Muscle of back (tissue), 11 donors: Measurements from ENCODE around the gene NECTIN4. TPM values are rescaled to one million over a fixed set of nuclear protein-coding genes. Genes with fewer than 3 reads are reported as not detected.
"Not testable (repeated sequence)": the region's sequence is repeated elsewhere in the genome, so short reads cannot be mapped to it uniquely, and the experiment has no call there.

Experiments
- DNase-seq, 3 donors: peaks; one replicate each; pipeline versions ENCODE4 v3.0.0 to v3.0.0-alpha.2; 2013
- polyA plus RNA-seq, 10 donors: library from polyadenylated mRNA; unstranded; fragments of 120-200 nt; gene quantifications; one replicate each; pipeline ENCODE4 v1.2.1, GENCODE V29; 2013; ENCODE audit not compliant: insufficient read length in 10 of 10

Gene NECTIN4
- polyA plus RNA-seq, 10 donors, result 0.11 to 8.0 (median 0.18) TPM; not detected in 3

DNA sequence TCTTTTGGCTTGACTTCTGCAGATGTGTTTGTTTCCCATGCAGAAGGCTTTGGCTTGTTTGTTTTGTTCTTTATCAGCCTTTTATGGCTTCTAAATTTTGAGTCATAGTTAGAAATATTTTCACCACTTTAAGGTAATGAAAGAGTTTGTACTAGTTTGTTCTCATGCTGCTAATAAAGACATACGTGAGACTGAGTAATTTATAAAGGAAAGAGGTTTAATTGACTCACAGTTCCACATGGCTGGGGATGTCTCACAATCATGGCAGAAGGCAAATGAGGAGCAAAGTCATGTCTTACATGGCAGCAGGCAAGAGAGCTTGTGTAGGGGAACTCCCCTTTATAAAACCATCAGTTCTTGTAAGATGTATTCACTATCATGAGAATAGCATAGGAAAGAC is 62.4 kb downstream of the NECTIN4 start:
- not testable (repeated sequence) for DNase-seq

DNA sequence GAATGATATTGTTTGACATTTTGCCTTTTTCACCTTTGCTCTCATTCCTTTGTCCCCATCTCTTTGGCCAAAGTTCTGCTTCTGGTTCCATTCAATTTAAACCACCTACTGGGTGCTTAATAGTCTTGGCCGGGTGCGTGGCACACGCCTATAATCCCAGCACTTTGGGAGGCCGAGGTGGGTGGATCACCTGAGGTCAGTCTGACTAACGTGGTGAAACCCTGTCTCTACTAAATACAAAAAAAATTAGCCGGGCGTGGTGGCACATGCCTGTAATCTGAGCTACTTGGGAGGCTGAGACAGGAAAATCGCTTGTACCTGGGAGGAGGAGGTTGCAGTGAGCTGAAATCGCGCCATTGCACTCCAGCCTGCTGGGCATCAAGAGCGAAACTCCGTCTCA is 66.9 kb downstream of the NECTIN4 start:
- DNase-seq, result not testable (repeated sequence)

DNA sequence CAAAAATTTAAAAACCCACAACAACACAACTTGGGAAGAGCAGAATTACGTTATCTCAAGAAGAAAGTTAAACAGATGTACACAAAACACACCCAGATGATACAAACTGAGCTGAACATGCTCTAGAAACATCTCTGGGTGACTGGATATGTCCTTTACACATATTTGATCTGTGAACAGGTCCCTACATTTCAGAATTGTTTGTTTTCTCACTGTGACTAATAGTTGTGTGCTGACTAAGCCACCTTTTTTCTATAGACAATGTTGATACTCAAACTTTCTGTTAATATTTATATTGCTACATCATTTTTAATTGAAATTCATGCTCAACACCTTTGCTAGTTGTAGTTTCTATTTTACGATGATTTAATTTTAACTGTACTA is 67.4 kb downstream of the NECTIN4 start:
- DNase-seq, result no peak

DNA sequence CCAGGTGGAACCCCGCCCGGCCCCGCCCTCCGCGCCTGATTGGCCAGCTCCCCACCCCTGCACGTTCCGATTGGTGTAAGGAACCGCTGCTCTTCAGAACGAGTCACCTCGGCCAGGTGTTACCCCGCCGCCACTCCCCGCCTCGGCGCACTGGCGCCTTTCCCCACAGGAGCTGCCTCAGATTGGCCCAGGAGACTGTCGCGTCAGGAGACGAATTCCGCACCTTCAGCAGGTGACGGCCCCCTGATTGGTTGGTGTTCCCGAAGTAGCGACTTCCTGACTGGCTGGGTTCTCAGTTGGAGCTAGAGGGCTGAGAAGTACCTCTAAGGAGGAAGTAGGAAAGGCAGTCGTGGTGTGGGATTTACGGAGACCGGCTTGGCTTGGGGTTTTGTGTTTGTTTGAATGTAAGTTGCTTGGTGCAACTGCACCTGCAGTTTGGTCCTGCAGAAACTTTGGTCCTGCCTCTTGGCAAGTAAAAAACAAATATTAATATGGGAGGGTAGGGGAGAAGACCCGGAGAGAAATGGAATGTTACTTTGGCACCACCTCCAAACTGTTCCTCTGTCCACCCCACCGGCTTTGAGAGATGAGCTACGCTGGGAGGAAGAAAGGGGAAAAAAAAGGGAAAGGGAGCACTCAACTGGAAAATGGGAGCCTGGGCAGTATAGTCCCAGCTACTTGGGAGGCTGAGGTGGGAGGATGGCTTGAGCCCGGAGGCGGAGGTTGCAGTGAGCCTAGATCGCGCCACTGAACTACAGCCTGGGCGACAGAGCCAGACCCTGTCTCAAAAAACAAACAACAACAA is 68.0 kb downstream of the NECTIN4 start:
- peak in 1 of 3 donors; percentile 74 for DNase-seq

Other genes with a start within 250 kb of the NECTIN4 start
- under 1 TPM; 0.07 to 0.62 (median 0.34) TPM for gene CD244, start 226.7 kb downstream of the NECTIN4 start, polyA plus RNA-seq
- under 1 TPM in 4 of 10 donors, not detected in 6; 0.13 to 0.48 (median 0.41) TPM for gene ITLN1, start 204.4 kb downstream of the NECTIN4 start, polyA plus RNA-seq
- gene ITLN2, start 134.7 kb downstream of the NECTIN4 start, polyA plus RNA-seq, result under 1 TPM in 2 of 10 donors, not detected in 8; 0.24 TPM
- 10 to 100 TPM in 9 of 10 donors, 1 to 10 TPM in 1; 8.2 to 24.1 (median 16.4) TPM for gene F11R, start 68.4 kb downstream of the NECTIN4 start, polyA plus RNA-seq
- 10 to 100 TPM; 21.1 to 31.3 (median 25.8) TPM for gene TSTD1, start 50.6 kb downstream of the NECTIN4 start, polyA plus RNA-seq
- gene USF1, start 43.6 kb downstream of the NECTIN4 start, polyA plus RNA-seq, result 10 to 100 TPM; 30.7 to 42.9 (median 34.0) TPM
- 10 to 100 TPM in 1 of 10 donors, 1 to 10 TPM in 9; 2.1 to 12.3 (median 2.7) TPM for gene ARHGAP30, start 19.7 kb downstream of the NECTIN4 start, polyA plus RNA-seq
- gene KLHDC9, start 8.8 kb upstream of the NECTIN4 start, polyA plus RNA-seq, result 1 to 10 TPM in 4 of 10 donors, under 1 TPM in 6; 0.43 to 1.8 (median 0.89) TPM
- gene PFDN2, start 28.5 kb upstream of the NECTIN4 start, polyA plus RNA-seq, result 10 to 100 TPM; 52.6 to 81.9 (median 62.9) TPM
- 10 to 100 TPM; 25.5 to 33.3 (median 29.0) TPM for gene NIT1, start 28.5 kb upstream of the NECTIN4 start, polyA plus RNA-seq
- gene DEDD, start 43.1 kb upstream of the NECTIN4 start, polyA plus RNA-seq, result 10 to 100 TPM; 36.0 to 47.4 (median 44.5) TPM
- 100 to 1,000 TPM in 5 of 10 donors, 10 to 100 TPM in 5; 93.2 to 118 (median 101) TPM for gene UFC1, start 64.4 kb upstream of the NECTIN4 start, polyA plus RNA-seq
- 10 to 100 TPM; 24.5 to 33.2 (median 27.3) TPM for gene USP21, start 69.9 kb upstream of the NECTIN4 start, polyA plus RNA-seq
- gene PPOX, start 76.9 kb upstream of the NECTIN4 start, polyA plus RNA-seq, result 10 to 100 TPM; 15.2 to 29.1 (median 19.1) TPM
- 10 to 100 TPM; 18.2 to 29.4 (median 23.3) TPM for gene B4GALT3, start 87.9 kb upstream of the NECTIN4 start, polyA plus RNA-seq
- 10 to 100 TPM in 8 of 10 donors, 1 to 10 TPM in 2; 6.8 to 23.6 (median 11.8) TPM for gene ADAMTS4, start 109.5 kb upstream of the NECTIN4 start, polyA plus RNA-seq
- 100 to 1,000 TPM; 115 to 160 (median 139) TPM for gene NDUFS2, start 112.8 kb upstream of the NECTIN4 start, polyA plus RNA-seq
- 10 to 100 TPM; 14.9 to 26.2 (median 19.6) TPM for gene FCER1G, start 125.7 kb upstream of the NECTIN4 start, polyA plus RNA-seq
- gene APOA2, start 134.1 kb upstream of the NECTIN4 start, polyA plus RNA-seq, result 10 to 100 TPM in 1 of 10 donors, 1 to 10 TPM in 1, under 1 TPM in 1, not detected in 7; 0.55 to 10.5 (median 2.2) TPM
- gene TOMM40L, start 136.5 kb upstream of the NECTIN4 start, polyA plus RNA-seq, result 10 to 100 TPM in 3 of 10 donors, 1 to 10 TPM in 7; 8.7 to 11.3 (median 9.4) TPM
- gene NR1I3, start 148.6 kb upstream of the NECTIN4 start, polyA plus RNA-seq, result 1 to 10 TPM in 3 of 10 donors, under 1 TPM in 7; 0.58 to 1.4 (median 0.75) TPM
- gene PCP4L1, start 169.2 kb upstream of the NECTIN4 start, polyA plus RNA-seq, result under 1 TPM; 0.19 to 0.63 (median 0.36) TPM
- 10 to 100 TPM in 9 of 10 donors, 1 to 10 TPM in 1; 9.1 to 17.8 (median 13.0) TPM for gene MPZ, start 220.4 kb upstream of the NECTIN4 start, polyA plus RNA-seq
- 100 to 1,000 TPM; 120 to 148 (median 133) TPM for gene SDHC, start 224.8 kb upstream of the NECTIN4 start, polyA plus RNA-seq